TTC549 (cell line): ENCODE data around the gene CTXND2.
"Not testable (repeated sequence)": the region's sequence is repeated elsewhere in the genome, so short reads cannot be mapped to it uniquely, and the experiment has no call there.

Experiments
- FAIRE-seq: peaks from 2 replicates; lab custom pipeline; 2012; peaks lifted over from hg19 to GRCh38; lab: Jason Lieb, UNC

Gene CTXND2

GRCh38 chr1:150893336-150893913, 6.5 kb downstream of the CTXND2 start:
- no peak for FAIRE-seq

GRCh38 chr1:150895618-150896017, 8.7 kb downstream of the CTXND2 start:
- FAIRE-seq: no peak

DNA sequence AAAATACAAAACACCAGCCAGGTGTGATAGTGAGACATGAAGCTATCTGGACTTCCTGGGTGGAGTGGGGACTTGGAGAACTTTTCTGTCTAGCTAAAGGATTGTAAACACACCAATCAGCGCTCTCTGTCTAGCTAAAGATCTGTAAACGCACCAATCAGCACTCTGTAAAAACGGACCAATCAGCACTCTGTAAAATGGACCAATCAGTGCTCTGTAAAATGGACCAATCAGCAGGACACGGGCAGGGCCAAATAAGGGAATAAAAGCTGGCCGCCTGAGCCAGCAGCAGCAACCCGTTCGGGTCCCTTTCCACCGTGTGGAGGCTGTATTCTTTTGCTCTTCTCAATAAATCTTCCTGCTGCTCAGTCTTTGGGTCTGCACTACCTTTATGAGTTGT, 12.9 kb downstream of the CTXND2 start:
- not testable (repeated sequence) for FAIRE-seq

- FAIRE-seq: no peak
These were observed 15.4 kb downstream of the CTXND2 start for GRCh38 chr1:150902346-150902745.

DNA sequence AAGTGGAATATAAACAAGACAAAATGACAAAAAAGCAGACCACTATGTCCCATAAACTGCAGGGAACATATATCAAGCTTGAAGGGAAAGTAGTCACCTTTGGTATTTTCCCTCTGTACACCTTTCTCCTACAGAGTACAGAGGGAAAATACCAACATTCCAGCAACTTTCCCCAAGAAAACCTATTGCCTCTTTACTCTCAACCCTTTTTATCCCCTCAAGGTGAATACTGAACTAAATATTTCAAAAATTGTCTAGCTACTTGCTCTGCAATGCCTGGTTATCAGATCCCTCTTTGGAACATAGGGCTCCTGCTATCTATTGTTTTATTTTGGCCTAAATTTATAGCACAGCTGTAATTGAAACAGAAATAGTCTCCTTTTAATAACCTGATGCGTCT, 15.8 kb downstream of the CTXND2 start:
- no peak for FAIRE-seq

DNA sequence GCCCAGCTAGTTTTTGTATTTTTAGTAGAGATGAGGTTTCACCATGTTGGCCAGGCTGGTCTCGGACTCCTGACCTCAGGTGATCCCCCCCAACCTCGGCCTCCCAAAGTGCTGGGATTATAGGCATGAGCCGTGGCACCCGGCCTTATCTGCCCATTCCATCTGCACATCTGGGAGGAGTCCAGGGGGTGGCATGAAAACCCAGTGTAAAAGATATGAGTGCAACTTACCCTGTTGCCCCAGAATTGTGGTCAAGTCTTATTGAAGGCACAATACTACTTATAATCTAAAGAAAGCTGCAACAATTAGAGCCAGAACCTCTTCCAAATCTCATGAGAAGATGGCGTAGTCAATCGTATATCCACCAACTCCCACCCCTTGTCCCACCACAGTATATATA, 18.4 kb downstream of the CTXND2 start:
- FAIRE-seq: no peak

DNA sequence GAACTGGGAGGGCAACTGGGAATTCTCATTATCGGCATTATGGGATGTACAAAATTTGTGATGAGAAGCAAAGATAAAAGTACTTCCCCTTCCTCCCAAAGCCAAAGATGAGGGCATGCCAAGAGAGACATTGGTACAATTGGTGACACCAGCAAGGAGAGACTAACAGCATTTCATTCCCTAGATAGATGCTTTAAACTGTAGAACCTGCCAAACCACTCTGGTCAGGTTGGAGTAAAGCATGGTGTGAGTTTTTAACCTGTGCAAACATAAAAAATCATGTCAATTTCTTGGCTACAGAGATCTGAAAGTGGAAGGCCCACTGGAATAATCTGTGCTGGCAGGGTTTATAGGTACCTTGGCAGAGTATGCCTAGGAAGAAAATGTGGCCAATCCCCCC, 19.4 kb downstream of the CTXND2 start:
- FAIRE-seq: no peak

GRCh38 chr1:150906813-150907212, 19.9 kb downstream of the CTXND2 start:
- FAIRE-seq: no peak

DNA sequence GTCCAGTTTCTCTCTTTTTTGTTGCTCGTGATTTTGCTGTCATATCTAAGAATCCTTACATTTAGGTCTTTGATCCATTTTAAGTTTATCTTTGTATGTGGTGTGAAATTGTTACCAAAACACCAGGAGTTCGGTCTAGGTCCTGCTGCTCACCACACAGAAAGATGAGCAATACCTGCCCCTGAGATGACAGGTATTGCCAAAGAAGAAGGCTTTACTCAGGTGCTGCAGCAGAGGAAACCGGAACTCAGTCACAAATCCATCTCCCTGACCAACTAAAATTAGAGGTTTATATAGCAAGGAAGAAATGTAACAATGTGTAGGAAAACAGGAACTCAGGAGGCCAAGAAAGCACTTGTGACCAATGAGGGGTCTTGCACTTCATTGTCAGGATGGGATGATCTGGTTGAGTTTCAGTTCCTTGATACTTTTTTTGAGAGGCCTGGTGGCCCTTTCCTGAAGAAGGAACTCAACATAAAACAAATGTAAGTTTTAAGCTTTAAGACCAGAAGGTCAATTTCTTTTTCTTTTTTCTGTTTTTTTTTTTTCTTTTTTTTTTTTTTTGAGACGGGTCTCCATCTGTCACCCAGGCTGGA, 22.7 kb downstream of the CTXND2 start:
- FAIRE-seq: no peak

DNA sequence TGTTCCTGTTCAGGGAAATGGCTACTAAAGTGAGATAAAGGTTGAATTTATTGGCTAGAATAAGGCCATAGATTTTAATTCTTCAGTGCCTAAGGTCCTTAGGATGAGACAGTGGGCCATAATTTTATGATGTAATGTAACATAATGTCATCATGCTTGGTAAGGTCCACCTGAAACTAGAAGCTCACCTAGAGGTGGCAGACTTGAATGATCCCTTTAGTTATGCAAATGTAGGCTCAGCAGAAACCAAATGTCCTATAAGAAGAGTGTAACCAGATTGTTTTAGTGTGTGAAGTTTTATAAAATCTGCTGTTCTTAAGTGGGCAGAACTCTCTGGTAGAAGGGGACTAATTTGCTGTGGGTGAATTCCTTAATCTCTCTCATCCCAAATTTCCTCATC, 25.7 kb downstream of the CTXND2 start:
- FAIRE-seq: no peak

- FAIRE-seq: no peak
These were observed 30.5 kb downstream of the CTXND2 start for GRCh38 chr1:150917387-150917786.

GRCh38 chr1:150922519-150922975, 35.6 kb downstream of the CTXND2 start:
- FAIRE-seq: peak; percentile 92

DNA sequence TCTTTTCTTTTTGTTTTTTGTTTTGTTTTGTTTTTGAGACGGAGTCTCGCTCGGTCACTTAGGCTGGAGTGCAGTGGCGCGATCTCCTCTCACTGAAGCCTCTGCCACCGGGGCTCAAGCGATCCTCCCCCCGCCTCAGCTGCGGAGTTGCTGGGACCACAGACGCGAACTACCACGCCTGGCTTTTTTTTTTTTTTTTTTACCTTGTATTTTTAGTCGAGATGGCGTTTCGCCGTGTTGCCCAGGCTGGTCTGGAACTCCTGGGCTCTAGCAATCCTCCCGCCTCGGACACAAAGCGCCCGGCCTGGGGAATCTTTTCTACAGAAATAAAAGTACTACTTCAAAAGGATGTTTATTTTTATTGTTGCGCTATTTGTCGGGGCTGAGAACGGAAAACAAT, 38.1 kb downstream of the CTXND2 start:
- no peak for FAIRE-seq

- FAIRE-seq: peak; percentile 99
These were observed 39.3 kb downstream of the CTXND2 start, which contains the start of gene SETDB1 for GRCh38 chr1:150926097-150926741. Gene SETDB1, plus strand, starts transcription at chr1:150926363. Its CDS starts 1,352 bp downstream, at chr1:150927715.

GRCh38 chr1:150927624-150928023, 40.7 kb downstream of the CTXND2 start:
- no peak for FAIRE-seq

DNA sequence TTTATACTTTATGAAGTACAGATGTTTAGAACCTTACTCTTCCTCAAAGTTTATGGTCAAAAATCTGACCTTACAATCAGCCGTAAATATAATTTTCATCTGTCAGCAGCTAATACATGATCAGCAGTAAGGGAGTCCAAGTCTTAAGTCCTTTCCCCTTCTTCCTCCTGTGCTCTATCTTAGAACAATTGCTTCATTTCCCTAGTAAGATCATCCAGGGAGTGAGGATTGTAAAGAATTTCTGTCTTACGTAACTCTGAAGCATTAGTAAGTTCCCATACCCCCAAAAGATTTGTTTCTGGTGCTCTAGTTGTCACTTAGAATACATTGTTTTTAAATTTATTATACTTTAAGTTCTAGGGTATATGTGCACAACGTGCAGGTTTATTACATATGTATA, 41.4 kb downstream of the CTXND2 start:
- no peak for FAIRE-seq

- not testable (repeated sequence) for FAIRE-seq
These were observed 41.8 kb downstream of the CTXND2 start for GRCh38 chr1:150928775-150929174.

- peak; percentile 15 for FAIRE-seq
These were observed 44.8 kb downstream of the CTXND2 start for GRCh38 chr1:150931773-150932172.

GRCh38 chr1:150944856-150945255, 57.9 kb downstream of the CTXND2 start:
- FAIRE-seq: no peak

GRCh38 chr1:150954708-150955107, 67.8 kb downstream of the CTXND2 start:
- FAIRE-seq: no peak

- FAIRE-seq: no peak
These were observed 68.3 kb downstream of the CTXND2 start for GRCh38 chr1:150955280-150955679.

GRCh38 chr1:150957666-150958065, 70.7 kb downstream of the CTXND2 start:
- no peak for FAIRE-seq

- no peak for FAIRE-seq
These were observed 73.7 kb downstream of the CTXND2 start for GRCh38 chr1:150960646-150961045.

DNA sequence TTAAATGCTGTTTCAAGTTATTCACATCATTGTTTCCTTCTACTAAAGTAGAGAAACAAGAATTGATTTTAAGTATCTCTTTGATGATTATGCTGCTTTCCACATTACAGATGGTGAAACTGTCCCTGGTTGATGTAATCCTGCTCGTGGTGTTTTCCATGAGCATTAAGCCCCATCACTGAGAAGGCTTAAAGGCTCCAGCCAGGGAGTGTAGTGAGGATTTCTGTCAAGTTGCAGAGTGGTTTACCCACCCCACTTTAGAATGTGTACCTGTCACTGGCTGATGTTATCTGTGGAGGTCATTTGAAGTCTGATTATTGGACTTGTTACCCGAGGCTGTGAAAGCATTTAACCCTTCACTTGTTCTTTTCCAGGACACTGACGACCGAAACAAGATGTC, 74.8 kb downstream of the CTXND2 start:
- FAIRE-seq: no peak
